Peyer's patch (tissue), 4 donors: ENCODE measurements around the gene SLC9A4. TPM values are rescaled to one million over a fixed set of nuclear protein-coding genes. Genes with fewer than 3 reads are reported as not detected.

ENCODE experiments used
- DNase-seq, 3 donors: peaks; one replicate each; pipeline ENCODE4 v3.0.0-alpha.2; 2017 to 2019
- H3K27ac ChIP-seq, 4 donors: fragments of 200-600 bp; sonication (generic); one replicate each; pipeline ENCODE4 v1.5.1; 2016 to 2019
- H3K27me3 ChIP-seq, 2 donors: fragments of 200-600 bp; sonication (generic); one replicate each; pipeline ENCODE4 v1.5.1; 2019
- H3K36me3 ChIP-seq, 3 donors: fragments of 200-600 bp; sonication (generic); one replicate each; pipeline ENCODE4 v1.5.1; 2016 to 2019
- H3K4me1 ChIP-seq, 4 donors: fragments of 200-600 bp; sonication (generic); one replicate each; pipeline ENCODE4 v1.5.1; 2016 to 2019
- H3K4me3 ChIP-seq, 4 donors: fragments of 200-600 bp; sonication (generic); 1 replicate in 3 of 4; 2 replicates in 1 of 4; pipeline ENCODE4 v1.5.1; 2016 to 2019; ENCODE audit warnings: mild to moderate bottlenecking in 1 of 4
- H3K9me3 ChIP-seq, 4 donors: fragments of 200-600 bp; sonication (generic); one replicate each; pipeline ENCODE4 v1.5.1; 2016 to 2019; ENCODE audit warnings: mild to moderate bottlenecking in 1 of 4
- POLR2A ChIP-seq, 2 donors: fragments of 450-650 bp; IDR thresholded peaks; one replicate each; pipeline ENCODE4 v1.5.1; 2017; ENCODE audit warnings: antibody characterized with exemption in 2 of 2, mild to moderate bottlenecking in 2 of 2, moderate library complexity in 2 of 2
- total RNA-seq, 4 donors: library from RNA; depleted of rRNA; stranded (reverse); fragments of >200 nt; gene quantifications; one replicate each; pipeline ENCODE4 v1.1.0, GENCODE V29; 2016
- TF ChIP-seq, protein P1 (sequence below), 6 experiments: fragments of 450-650 bp in 4 of 6; fragments of 200-600 bp in 2 of 6; sonication (generic) in 1 of 6; IDR thresholded peaks; one replicate each; pipeline ENCODE4 v1.5.1; 2017 to 2019; ENCODE audit warnings: antibody characterized with exemption in 6 of 6, mild to moderate bottlenecking in 3 of 6, moderate library complexity in 1 of 6

SLC9A4 gene
- total RNA-seq, 4 donors from 2014 or later = not detected

DNA sequence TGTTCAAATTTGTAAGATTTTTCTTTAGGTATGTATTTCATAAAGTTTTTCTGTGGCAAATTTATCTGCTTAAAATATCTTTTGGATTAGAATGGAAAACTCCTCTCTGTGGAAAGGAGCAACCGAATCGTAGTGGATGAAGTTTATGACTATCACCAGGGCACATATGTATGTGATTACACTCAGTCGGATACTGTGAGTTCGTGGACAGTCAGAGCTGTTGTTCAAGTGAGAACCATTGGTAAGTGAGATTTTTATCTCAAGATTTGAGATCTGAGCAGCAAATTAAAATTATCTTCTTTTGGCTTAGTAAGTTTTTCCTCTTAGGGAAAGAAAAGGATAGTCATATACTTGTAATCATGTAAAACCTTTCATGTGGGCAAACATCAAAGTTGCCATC lies 35.9 kb upstream of the SLC9A4 start:
- H3K27ac ChIP-seq = no peak overlapping the region

DNA sequence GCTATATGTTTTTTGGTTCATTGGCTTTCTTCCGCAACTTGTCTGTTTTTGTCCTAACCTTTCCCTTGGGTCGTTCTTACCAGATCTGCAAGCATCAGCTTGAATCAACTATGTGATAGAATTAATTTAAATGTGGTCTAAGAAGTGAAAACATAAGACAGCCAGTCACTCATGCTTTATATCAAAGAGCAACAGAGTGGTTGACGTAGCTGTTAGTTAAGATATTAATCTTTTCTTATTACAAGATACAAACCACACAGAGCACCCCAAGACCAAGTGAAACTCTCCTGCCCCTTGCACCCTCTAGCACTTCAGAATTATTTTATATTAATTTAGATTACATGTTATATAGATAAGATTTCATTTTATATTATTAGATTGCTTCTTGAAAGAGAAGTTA lies 34.9 kb upstream of the SLC9A4 start:
- Histone ChIP-seq H3K27me3 (no peaks in the 10 kb centered on the region), H3K36me3 (no peaks in the 10 kb centered on the region), H3K27ac (no peak overlapping the region), H3K4me3 (no peak overlapping the region), H3K4me1 (no peaks in the 10 kb centered on the region), H3K9me3 (no peaks in the 10 kb centered on the region)
- DNase-seq = no peak
- TF ChIP-seq, protein P1, sequence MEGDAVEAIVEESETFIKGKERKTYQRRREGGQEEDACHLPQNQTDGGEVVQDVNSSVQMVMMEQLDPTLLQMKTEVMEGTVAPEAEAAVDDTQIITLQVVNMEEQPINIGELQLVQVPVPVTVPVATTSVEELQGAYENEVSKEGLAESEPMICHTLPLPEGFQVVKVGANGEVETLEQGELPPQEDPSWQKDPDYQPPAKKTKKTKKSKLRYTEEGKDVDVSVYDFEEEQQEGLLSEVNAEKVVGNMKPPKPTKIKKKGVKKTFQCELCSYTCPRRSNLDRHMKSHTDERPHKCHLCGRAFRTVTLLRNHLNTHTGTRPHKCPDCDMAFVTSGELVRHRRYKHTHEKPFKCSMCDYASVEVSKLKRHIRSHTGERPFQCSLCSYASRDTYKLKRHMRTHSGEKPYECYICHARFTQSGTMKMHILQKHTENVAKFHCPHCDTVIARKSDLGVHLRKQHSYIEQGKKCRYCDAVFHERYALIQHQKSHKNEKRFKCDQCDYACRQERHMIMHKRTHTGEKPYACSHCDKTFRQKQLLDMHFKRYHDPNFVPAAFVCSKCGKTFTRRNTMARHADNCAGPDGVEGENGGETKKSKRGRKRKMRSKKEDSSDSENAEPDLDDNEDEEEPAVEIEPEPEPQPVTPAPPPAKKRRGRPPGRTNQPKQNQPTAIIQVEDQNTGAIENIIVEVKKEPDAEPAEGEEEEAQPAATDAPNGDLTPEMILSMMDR (IDR thresholded peaks at IDR 0.05) = no peak
- no peak for TF ChIP-seq POLR2A (IDR thresholded peaks at IDR 0.05)

More for the DNA sequence above, 35.9 kb upstream of the SLC9A4 start:
- H3K9me3 ChIP-seq = no peaks in the 10 kb centered on the region
- TF ChIP-seq, protein P1 (IDR thresholded peaks at IDR 0.05) = no peak
- no peak for TF ChIP-seq POLR2A (IDR thresholded peaks at IDR 0.05)
- H3K4me3 ChIP-seq = no peak overlapping the region
- H3K36me3 ChIP-seq = no peaks in the 10 kb centered on the region
- H3K4me1 ChIP-seq = no peaks in the 10 kb centered on the region
- H3K27me3 ChIP-seq = no peaks in the 10 kb centered on the region
- DNase-seq = no peak

DNA sequence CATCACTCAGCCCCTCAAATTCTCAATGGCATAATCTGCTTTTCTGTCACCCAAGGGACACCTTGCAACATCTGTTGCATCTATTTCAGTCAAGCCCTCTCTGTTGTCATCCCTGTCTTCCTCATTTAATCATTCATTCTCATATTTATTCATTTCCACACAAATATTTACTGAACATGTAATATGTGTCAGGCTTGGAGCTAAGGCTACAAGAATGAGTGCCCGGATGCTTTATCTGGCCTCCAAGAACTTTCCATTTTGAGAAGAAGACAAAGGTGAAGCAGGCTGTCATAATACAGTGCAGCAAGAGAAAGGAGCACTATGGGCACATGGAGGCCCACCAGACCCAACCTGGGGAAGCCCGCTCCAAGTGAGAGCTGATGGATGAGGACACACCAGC lies 34.4 kb upstream of the SLC9A4 start:
- H3K27me3 ChIP-seq = no peaks in the 10 kb centered on the region
- H3K9me3 ChIP-seq = no peaks in the 10 kb centered on the region
- H3K36me3 ChIP-seq = no peaks in the 10 kb centered on the region
- DNase-seq = no peak
- no peak overlapping the region for H3K4me3 ChIP-seq
- H3K4me1 ChIP-seq = no peaks in the 10 kb centered on the region
- no peak for TF ChIP-seq POLR2A (IDR thresholded peaks at IDR 0.05)
- TF ChIP-seq, protein P1 (IDR thresholded peaks at IDR 0.05) = no peak
- H3K27ac ChIP-seq = no peak overlapping the region

DNA sequence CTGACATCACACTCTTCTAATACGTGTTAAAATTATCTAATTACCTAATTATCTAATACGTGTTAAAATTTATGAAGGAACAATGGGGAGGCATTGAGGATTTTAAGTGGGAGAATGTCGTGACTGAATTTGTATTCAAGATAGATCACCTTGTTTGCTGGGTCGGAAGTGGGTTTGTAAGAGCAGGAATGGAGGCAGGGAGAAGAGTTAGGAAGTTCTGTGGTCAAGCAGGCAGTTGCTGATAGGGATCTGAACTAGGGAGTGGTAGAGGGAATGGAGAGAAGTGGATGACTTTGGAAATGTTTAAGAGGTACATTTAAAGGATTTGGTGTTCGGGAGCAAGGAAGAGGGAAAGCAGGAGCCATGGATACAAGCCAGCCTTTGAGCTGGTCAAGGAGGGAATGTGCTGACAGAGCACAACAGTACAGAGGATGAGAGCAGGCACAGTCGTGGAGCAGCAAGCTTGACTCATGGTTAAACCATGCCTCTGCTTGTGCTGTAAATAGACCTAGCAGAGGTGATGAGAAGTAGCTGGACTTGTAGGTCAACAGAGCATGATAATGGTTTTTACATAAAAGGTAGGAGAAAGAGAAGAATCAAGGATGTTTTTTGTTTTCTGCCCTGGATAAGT lies 33.8 kb upstream of the SLC9A4 start:
- Histone ChIP-seq H3K27me3 (no peaks in the 10 kb centered on the region), H3K36me3 (no peaks in the 10 kb centered on the region), H3K27ac (no peak overlapping the region), H3K4me3 (no peak overlapping the region), H3K9me3 (no peaks in the 10 kb centered on the region), H3K4me1 (no peaks in the 10 kb centered on the region)
- TF ChIP-seq POLR2A (IDR thresholded peaks at IDR 0.05) = no peak
- TF ChIP-seq, protein P1 (IDR thresholded peaks at IDR 0.05) = no peak
- DNase-seq = no peak

DNA sequence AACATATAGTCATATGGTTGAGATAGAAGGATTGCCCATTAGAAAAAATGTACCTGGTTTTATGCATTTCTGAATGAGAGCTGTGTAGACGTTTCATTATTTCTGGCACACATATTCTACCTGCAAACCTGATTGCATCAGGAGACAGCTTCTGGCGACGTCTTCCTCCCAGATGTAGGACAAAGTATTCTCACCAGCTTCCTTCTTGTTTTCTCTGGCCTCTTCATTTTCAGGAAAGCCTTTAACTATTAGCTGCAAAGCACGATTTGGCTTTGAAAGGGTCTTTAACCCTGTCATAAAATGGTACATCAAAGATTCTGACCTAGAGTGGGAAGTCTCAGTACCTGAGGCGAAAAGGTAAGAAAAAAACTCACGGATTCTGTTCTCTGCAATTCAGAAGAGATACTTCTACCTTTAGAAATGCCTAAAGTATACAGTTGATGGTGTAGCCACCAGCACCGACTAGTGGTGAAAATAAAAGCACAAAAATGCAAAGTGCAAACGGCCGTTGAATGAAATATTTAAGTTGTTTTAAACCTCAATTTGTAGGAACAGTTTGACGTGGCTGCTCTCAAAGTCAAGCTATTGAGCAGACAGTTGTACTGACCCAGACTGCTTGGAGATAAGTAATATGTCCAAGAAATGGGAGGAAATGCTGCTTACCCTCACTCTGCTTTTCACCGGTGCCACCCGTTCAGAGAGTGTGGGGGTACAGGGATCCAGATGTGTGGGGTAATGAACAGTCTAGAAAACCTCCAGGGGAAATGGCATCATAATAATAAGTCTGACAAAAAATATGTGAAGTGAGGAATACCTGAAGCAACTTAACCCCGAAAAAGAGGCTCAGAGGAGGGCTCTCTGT lies 29.8 kb upstream of the SLC9A4 start:
- H3K9me3 ChIP-seq = no peaks in the 10 kb centered on the region
- peak in 1 of 3 donors; percentile 65 for DNase-seq
- no peak overlapping the region for H3K4me3 ChIP-seq
- no peak for TF ChIP-seq POLR2A (IDR thresholded peaks at IDR 0.05)
- TF ChIP-seq, protein P1 (IDR thresholded peaks at IDR 0.05) = peak; percentile 57 to 81 (median 72)
- H3K36me3 ChIP-seq = no peaks in the 10 kb centered on the region
- no peaks in the 10 kb centered on the region for H3K4me1 ChIP-seq
- no peak overlapping the region for H3K27ac ChIP-seq
- H3K27me3 ChIP-seq = no peaks in the 10 kb centered on the region
